ENCODE results near the gene CDK7.

The CDK7 gene

DNA sequence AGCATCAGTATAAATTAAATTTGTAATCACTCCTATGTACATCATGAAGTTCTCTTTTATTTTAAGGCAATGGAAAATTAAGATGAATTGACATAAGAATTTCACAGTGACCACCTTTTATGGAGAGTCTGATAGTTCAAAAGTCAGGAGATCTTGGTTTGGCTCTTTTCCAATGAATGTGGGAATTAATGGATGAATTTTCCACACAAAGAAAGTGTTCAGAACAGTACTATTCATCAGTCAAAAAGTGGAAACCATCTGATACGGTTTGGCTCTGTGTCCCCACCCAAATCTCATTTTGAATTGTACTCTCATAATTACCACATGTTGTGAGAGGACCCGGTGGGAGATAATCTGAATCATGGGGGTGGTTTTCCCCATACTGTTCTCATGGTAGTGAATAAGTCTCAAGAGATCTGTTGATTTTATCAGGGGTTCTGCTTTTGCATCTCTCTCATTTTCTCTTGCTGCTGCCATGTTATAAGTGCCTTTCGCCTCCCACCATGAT, 73.4 kb downstream of the CDK7 start:
- H3K4me3 ChIP-seq (ENCODE audit: low read depth, low read length), result no peak overlapping the region
- DNase-seq (ENCODE audit: low read depth), result no peak
- TF ChIP-seq, protein P1, sequence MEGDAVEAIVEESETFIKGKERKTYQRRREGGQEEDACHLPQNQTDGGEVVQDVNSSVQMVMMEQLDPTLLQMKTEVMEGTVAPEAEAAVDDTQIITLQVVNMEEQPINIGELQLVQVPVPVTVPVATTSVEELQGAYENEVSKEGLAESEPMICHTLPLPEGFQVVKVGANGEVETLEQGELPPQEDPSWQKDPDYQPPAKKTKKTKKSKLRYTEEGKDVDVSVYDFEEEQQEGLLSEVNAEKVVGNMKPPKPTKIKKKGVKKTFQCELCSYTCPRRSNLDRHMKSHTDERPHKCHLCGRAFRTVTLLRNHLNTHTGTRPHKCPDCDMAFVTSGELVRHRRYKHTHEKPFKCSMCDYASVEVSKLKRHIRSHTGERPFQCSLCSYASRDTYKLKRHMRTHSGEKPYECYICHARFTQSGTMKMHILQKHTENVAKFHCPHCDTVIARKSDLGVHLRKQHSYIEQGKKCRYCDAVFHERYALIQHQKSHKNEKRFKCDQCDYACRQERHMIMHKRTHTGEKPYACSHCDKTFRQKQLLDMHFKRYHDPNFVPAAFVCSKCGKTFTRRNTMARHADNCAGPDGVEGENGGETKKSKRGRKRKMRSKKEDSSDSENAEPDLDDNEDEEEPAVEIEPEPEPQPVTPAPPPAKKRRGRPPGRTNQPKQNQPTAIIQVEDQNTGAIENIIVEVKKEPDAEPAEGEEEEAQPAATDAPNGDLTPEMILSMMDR (conservative IDR thresholded peaks at IDR 0.05; ENCODE audit: low read depth, low read length), result no peak

DNA sequence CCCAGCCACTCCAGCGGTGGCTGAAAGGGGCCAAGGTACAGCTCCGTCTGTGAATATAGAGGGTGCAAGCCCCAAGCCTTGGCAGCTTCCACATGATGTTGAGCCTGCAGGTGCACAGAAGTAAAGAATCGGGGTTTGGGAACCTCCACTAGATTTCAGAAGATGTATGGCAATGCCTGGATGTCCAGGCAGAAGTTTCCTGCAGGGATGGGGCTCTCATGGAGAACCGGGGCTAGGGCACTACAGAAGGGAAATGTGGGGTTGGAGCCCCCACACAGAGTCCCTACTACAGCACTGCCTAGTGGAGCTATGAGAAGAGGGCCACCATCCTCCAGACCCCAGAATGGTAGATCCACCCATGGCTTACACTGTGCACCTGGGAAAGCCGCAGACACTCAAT, 74.7 kb downstream of the CDK7 start:
- H3K4me3 ChIP-seq (ENCODE audit: low read depth, low read length), result no peak overlapping the region
- no peak for DNase-seq (ENCODE audit: low read depth)
- TF ChIP-seq, protein P1 (conservative IDR thresholded peaks at IDR 0.05; ENCODE audit: low read depth, low read length), result no peak

DNA sequence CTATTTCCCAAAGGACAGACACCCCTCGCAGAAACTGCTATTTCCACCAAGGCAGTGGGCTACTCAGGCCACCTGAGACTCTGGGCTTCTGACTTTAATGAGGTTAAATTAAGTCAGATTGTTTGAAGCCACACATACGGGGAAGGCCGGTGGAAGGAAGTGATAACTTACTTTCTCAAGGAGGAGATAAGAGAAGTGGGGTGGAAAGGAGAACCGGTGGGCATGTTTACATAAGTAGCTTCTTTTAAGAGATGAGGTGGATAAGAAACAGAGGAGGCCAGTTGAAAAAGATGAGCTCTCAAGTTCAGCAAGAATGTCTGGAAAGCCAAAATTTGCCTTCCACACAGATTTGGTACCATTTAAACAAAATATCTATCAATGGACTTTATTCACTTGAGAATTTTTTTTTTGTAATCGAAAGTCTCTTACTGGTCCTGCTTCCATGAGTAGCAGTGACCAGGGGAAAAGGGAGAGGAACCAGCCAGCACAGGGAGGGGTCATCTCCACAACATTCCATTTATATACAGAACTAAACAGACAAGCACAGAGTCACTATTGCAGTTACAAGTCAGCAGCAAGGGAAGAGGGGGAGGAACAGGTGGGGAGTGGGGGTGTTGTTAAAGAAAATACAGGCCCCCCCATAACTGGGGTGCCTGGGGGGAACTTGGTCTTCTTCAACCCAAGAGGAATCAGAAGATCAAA, 77.9 kb downstream of the CDK7 start:
- TF ChIP-seq, protein P1 (conservative IDR thresholded peaks at IDR 0.05; ENCODE audit: low read depth, low read length), result no peak
- H3K4me3 ChIP-seq (ENCODE audit: low read depth, low read length), result no peak overlapping the region
- DNase-seq (ENCODE audit: low read depth), result no peak

DNA sequence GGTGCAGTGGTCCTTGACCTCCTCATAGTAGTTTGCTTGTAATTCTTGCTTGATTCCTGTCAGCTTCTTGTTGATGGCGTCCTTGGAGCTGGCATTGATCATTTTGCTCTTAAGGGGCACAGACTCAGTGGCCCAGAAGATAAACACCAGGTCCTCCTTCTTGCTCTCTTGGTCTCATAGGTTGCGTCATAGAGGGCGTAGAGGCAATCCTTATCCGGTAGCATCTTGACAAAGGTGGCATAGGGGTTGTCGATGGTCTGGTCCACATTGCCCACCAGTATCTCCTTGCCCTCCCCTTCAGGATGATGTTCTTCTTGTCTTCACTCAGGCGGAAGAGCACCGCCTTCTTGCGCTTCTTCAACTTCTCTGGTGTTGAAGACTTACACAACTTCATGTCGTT, 78.7 kb downstream of the CDK7 start:
- TF ChIP-seq, protein P1 (conservative IDR thresholded peaks at IDR 0.05; ENCODE audit: low read depth, low read length), result no peak
- H3K4me3 ChIP-seq (ENCODE audit: low read depth, low read length), result no peak overlapping the region
- no peak for DNase-seq (ENCODE audit: low read depth)

DNA sequence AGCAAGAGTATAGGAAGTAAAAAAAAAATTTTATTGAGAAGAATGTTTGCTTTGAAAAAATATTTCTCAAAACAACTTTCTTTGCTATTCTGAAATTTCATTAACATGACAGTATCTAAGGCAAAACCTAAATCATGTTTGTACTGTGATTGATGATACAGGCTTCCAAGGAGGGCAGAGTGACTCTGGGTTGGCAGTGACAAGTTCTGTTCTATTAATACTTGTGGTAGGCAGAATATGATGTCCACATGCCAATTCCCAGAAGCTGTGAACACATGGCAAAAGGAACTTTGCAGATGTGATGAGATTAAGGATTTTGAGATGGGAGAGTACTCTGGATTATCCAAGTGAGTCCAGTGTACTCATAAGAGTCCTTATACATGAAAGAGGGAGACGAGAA, 81.3 kb downstream of the CDK7 start:
- no peak overlapping the region for H3K4me3 ChIP-seq (ENCODE audit: low read depth, low read length)
- TF ChIP-seq, protein P1 (conservative IDR thresholded peaks at IDR 0.05; ENCODE audit: low read depth, low read length), result no peak
- no peak for DNase-seq (ENCODE audit: low read depth)

DNA sequence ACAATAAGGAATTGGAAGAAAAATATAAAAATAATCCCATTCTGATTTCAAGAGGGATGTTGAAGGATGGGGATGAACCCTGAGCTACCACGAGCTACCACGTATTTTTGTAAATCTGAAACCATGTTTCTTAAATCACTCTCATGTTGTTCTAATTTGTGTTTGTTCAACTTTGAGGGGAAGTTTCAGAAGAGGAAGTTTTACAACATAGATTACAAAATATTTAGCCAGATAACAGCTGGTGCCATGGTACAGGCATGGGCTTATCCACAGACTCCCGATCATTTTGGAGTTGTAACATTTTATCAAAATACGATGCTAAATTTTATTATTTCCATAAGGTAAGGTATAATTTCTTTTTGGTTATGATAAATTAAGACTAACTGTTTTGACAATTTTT, 82.7 kb downstream of the CDK7 start:
- DNase-seq (ENCODE audit: low read depth), result no peak
- H3K4me3 ChIP-seq (ENCODE audit: low read depth, low read length), result no peak overlapping the region
- TF ChIP-seq, protein P1 (conservative IDR thresholded peaks at IDR 0.05; ENCODE audit: low read depth, low read length), result no peak

DNA sequence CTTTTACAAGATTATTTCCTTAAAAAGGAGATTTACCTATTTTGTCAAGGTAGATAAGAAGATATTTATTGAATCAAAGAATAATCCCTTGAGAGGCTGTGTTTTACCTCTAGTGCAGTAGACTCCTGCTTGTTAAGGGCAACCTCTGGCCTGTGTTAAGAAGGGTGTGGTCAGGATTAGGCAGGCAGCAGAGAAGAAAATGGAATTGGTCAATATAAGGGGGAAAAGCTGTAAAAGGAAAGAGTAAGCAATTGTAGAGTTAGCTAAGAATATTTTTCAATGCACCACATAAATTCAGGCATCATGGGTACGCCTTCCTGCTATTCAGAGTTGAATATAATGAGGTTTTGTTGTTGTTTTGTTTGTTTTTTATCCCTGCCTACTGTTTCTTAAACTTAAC, 91.7 kb downstream of the CDK7 start:
- no peak overlapping the region for H3K4me3 ChIP-seq (ENCODE audit: low read depth, low read length)
- TF ChIP-seq, protein P1 (conservative IDR thresholded peaks at IDR 0.05; ENCODE audit: low read depth, low read length), result no peak
- DNase-seq (ENCODE audit: low read depth), result no peak

All from choroid plexus epithelial cell (primary cell).